MCF 10A (cell line): ENCODE measurements around the gene URGCP. TPM values are rescaled to one million over a fixed set of nuclear protein-coding genes. Genes with fewer than 3 reads are reported as not detected.
A peak's percentile ranks its signal among the peaks of the same experiment; 100 is the strongest.

Experiments
- BruUV-seq: library from RNA; stranded (reverse); fragments of 400-500 nt; replicated peaks from 2 replicates; lab custom pipeline; 2021; lab: Mats Ljungman, UMichigan
- CTCF ChIA-PET: fragments of 300-600 bp; sonication (Branson Sonifier 250); formaldehyde crosslinking; extraction: SDS; loops from one replicate; lab custom pipeline; 2021; ENCODE audit warnings: antibody characterized with exemption, inconsistent platforms; lab: Yijun Ruan, JAX
- POLR2A ChIA-PET: fragments of 300-600, 350-650 bp; sonication (Branson Sonifier 250); formaldehyde crosslinking; extraction: SDS; loops from one replicate; lab custom pipeline; 2020; ENCODE audit warnings: antibody characterized with exemption, inconsistent platforms; lab: Yijun Ruan, JAX
- DNase-seq: peaks from one replicate; pipeline ENCODE4 v3.0.0-alpha.2; 2018; ENCODE audit not compliant: unreplicated experiment
- H3K27ac Mint-ChIP-seq: one replicate; pipeline ENCODE4 v1.8.0; 2022; ENCODE audit warnings: mild to moderate bottlenecking, low read depth, mixed read lengths; ENCODE audit not compliant: unreplicated experiment
- H3K27me3 Mint-ChIP-seq: one replicate; pipeline ENCODE4 v1.8.0; 2022; ENCODE audit warnings: mixed read lengths; ENCODE audit not compliant: insufficient read depth, unreplicated experiment
- H3K36me3 Mint-ChIP-seq: one replicate; pipeline ENCODE4 v1.8.0; 2022; ENCODE audit warnings: mild to moderate bottlenecking, moderate library complexity, mixed read lengths; ENCODE audit not compliant: insufficient read depth, unreplicated experiment
- H3K4me1 Mint-ChIP-seq: one replicate; pipeline ENCODE4 v1.8.0; 2022; ENCODE audit warnings: mixed read lengths; ENCODE audit not compliant: insufficient read depth, unreplicated experiment
- H3K4me3 Mint-ChIP-seq: one replicate; pipeline ENCODE4 v1.8.0; 2022; ENCODE audit warnings: mild to moderate bottlenecking, moderate library complexity, mixed read lengths; ENCODE audit not compliant: unreplicated experiment
- H3K9me3 Mint-ChIP-seq: one replicate; pipeline ENCODE4 v1.8.0; 2022; ENCODE audit warnings: mixed read lengths; ENCODE audit not compliant: unreplicated experiment
- CTCF ChIP-seq: fragments of 200-600 bp; IDR thresholded peaks from one replicate; pipeline ENCODE4 v1.8.0; 2022; ENCODE audit warnings: antibody characterized with exemption, mild to moderate bottlenecking; ENCODE audit not compliant: unreplicated experiment
- intact Hi-C: fragments of 100-400 bp; cut with micrococcal nuclease; formaldehyde crosslinking; loops from 2 replicates; pipeline ENCODE4 v1.14.1; 2022
- total RNA-seq: library from RNA; stranded (reverse); gene quantifications from 2 replicates; pipeline ENCODE4 v1.2.3, GENCODE V29; 2022

Gene URGCP
- total RNA-seq, 1 experiment from 2014 or later, result 37.2 TPM

- Mint-ChIP-seq H3K4me3 (no peak overlapping the region), H3K27ac (no peak overlapping the region), H3K36me3 (no peaks in the 10 kb centered on the region), H3K9me3 (no peaks in the 10 kb centered on the region), H3K4me1 (peaks cover 9% of the 10 kb centered on the region), H3K27me3 (no peaks in the 10 kb centered on the region)
- DNase-seq, result peak; percentile 32
- intact Hi-C loops, result no loop called here
- ChIA-PET POLR2A (interaction anchor here (0.6 to 1.3 kb wide), 4 partner anchors 9 to 70 kb away, joined by 3 to 4 read pairs (median 4); no protein-coding TSS in a partner anchor), CTCF (interaction anchor here (0.5 to 2.9 kb wide), 6 partner anchors 9 to 243 kb away, joined by 3 to 14 read pairs (median 4); no protein-coding TSS in a partner anchor)
- no TSS peak for BruUV-seq
- peak; percentile 39 for TF ChIP-seq CTCF
Measured at GRCh38 chr7:43942997-43943396, 36.6 kb upstream of the URGCP start.

DNA sequence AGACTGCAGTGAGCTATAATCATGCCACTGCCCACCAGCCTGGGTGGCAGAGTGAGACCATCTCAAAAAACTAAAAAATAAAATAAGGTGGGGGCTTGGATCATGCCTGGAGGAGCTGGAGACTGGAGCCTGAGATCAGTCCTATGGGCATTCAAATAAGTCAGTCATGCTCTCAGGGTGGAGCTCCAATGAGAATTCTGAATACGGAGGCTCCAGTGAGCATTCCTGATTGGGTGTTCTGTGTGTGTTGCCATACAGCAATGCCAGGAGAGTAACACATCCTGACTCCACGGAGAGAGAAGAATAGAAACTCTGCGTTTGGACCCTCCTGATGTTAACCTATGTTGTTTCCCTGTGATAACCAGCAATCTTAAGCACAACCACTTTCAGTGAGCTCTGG, 35.9 kb upstream of the URGCP start:
- ChIA-PET CTCF (interaction anchor here (0.5 to 1.3 kb wide), 2 partner anchors 104 to 189 kb away, joined by 4 read pairs; no protein-coding TSS in a partner anchor), POLR2A (interaction anchor here (0.6 to 1.0 kb wide), 2 partner anchors 15 to 73 kb away, joined by 3 to 4 read pairs; partner anchors contain the start of gene MRPS24)
- intact Hi-C loops, result no loop called here
- Mint-ChIP-seq H3K27ac (no peak overlapping the region), H3K4me1 (peaks cover 9% of the 10 kb centered on the region), H3K4me3 (no peak overlapping the region), H3K9me3 (no peaks in the 10 kb centered on the region), H3K27me3 (no peaks in the 10 kb centered on the region), H3K36me3 (no peaks in the 10 kb centered on the region)
- no TSS peak for BruUV-seq
- no peak for TF ChIP-seq CTCF
- no peak for DNase-seq

DNA sequence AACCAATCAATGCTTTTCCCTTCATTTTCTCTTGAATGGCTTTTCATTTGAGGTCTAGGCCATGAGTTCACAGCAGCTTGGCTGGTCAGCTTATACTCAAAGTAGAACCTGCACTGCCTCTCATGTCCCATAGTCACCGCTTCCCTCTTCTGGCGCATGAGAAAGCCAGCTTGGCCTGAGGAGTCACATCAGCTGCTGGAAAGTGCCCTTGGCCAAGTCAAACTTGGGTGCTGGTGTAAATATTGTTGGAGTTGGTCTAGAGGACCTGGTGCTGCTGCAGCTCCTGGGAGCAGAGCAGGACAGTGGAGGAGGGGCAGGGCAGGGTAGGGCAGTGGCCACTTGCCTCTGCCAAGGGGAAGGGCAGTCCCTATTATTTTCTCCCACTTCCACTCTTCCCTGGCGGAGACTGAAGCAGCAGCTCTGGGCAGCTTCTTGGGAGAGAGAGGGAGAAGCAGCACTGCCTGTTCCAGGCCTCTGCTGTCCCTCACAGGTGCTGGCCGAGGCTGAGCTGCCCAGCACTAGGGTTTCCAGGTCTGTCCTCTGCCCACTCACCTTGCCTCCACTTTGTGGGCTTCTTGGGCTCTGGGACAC, 32.6 kb upstream of the URGCP start:
- intact Hi-C loops, result no loop called here
- ChIA-PET CTCF (interaction anchor here (1.1 kb wide), 1 partner anchor 12 kb away, joined by 3 read pairs; no protein-coding TSS in a partner anchor), POLR2A (interaction anchor here (0.7 to 1.7 kb wide), 2 partner anchors 11 to 32 kb away, joined by 3 to 4 read pairs; partner anchors contain the start of gene URGCP)
- BruUV-seq, result no TSS peak
- no peak for TF ChIP-seq CTCF
- Mint-ChIP-seq H3K4me3 (no peak overlapping the region), H3K9me3 (no peaks in the 10 kb centered on the region), H3K27me3 (no peaks in the 10 kb centered on the region), H3K36me3 (no peaks in the 10 kb centered on the region), H3K27ac (no peak overlapping the region), H3K4me1 (peaks cover 9% of the 10 kb centered on the region)
- no peak for DNase-seq

DNA sequence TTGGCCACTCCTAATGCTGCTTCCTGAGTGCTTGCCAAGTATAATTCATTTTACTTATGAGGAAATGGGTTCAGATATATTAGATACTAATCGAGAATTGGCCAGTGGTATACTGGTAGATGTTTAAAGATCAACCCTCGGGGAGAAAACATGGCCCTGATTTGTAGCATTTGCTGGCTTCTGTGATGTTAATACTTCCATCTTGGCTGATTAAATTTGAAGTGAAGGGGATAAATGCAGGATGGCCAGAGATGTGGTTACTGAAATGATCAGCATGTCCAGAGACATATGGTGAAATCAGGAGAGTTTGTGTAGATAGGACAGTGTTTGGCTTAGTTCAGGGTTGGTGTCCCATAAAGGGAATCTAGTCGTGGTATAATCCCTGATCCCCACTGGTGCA, 31.0 kb upstream of the URGCP start:
- Mint-ChIP-seq H3K9me3 (no peaks in the 10 kb centered on the region), H3K36me3 (no peaks in the 10 kb centered on the region), H3K27me3 (no peaks in the 10 kb centered on the region), H3K4me1 (no peaks in the 10 kb centered on the region), H3K4me3 (no peak overlapping the region), H3K27ac (no peak overlapping the region)
- BruUV-seq, result no TSS peak
- TF ChIP-seq CTCF, result no peak
- DNase-seq, result no peak
- POLR2A ChIA-PET, result no interaction called here
- CTCF ChIA-PET, result no interaction called here
- intact Hi-C loops, result no loop called here
